Activated T-helper 1 cell treated with anti-CD3 and anti-CD28 coated beads, Interleukin-12 subunit alpha, Interleukin-12 subunit beta, Interleukin-2, Interleukin-4 antibody, amounts not matched to agents 30 ng/mL and 10 ng/mL and 1 ng/mL, durations not matched to agents 14 hours and 24 hours and 36 hours (primary cell): ENCODE results near the gene IRF8. TPM values are rescaled to one million over a fixed set of nuclear protein-coding genes. Genes with fewer than 3 reads are reported as not detected.

ENCODE experiments used
- DNase-seq: peaks from one replicate; pipeline ENCODE4 v3.0.0; 2021; ENCODE audit warnings: low spot score
- H3K27ac Mint-ChIP-seq: one replicate; pipeline ENCODE4 v1.8.0; 2021; ENCODE audit warnings: mild to moderate bottlenecking, mixed read lengths
- H3K27me3 Mint-ChIP-seq: one replicate; pipeline ENCODE4 v1.8.0; 2022; ENCODE audit warnings: mild to moderate bottlenecking, moderate library complexity, mixed read lengths; ENCODE audit not compliant: insufficient read depth
- H3K36me3 Mint-ChIP-seq: one replicate; pipeline ENCODE4 v1.8.0; 2021; ENCODE audit warnings: low read depth, mixed read lengths
- H3K4me1 Mint-ChIP-seq: one replicate; pipeline ENCODE4 v1.8.0; 2021; ENCODE audit warnings: low read depth, mixed read lengths
- H3K4me3 Mint-ChIP-seq: one replicate; pipeline ENCODE4 v1.8.0; 2021; ENCODE audit warnings: mild to moderate bottlenecking, moderate library complexity, mixed read lengths
- H3K9me3 Mint-ChIP-seq: one replicate; pipeline ENCODE4 v1.8.0; 2021; ENCODE audit warnings: mixed read lengths
- intact Hi-C: fragments of 100-400 bp; cut with micrococcal nuclease; formaldehyde crosslinking; loops from one replicate; pipeline ENCODE4 v1.15.1; 2024
- total RNA-seq: library from RNA; stranded (reverse); gene quantifications from 2 replicates; pipeline ENCODE4 v1.2.3, GENCODE V29; 2022

Gene IRF8
- total RNA-seq, 1 donor from 2014 or later, result 158 TPM

DNA sequence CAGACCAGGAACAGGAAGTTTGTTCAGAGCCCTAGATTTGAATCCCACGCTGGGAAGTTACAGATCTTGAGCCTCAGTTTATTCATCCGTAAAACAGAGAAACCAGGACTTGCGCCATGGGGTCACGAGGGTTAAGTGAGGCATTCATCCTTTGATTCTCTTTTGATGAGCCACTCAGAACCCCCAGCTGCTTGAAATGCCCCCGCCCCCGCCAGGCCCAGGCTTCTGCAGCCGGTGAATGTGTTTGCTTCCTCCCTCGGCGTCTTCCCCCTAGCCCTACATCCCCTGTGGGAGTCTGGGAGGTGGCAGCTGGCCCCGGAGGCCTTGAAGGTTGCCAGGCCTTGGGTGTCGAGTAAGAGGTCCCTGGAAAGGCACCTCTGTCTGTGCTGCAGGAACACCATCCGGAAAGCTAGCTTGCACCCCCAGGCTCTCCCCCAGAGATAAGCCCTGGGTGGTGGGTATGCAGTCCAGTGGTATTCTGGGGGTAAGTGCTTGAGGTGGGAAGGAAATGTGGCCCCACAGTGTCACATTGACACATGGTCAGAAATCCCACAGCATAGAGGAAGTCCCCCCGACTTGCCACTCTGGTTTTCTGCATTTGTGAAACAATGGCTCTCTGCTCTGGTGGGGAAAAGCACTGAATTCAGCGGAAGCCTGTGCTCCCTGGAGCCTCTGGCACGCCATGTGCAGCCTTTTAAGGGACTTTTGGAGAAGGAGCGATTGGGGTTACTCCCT lies 14.9 kb downstream of the IRF8 start:
- H3K27me3 Mint-ChIP-seq, result peaks cover 2% of the 10 kb centered on the region
- no peaks in the 10 kb centered on the region for H3K9me3 Mint-ChIP-seq
- no peak overlapping the region for H3K4me3 Mint-ChIP-seq
- H3K4me1 Mint-ChIP-seq, result peaks cover 13% of the 10 kb centered on the region
- intact Hi-C loops, result no loop called here
- peaks cover 56% of the 10 kb centered on the region for H3K36me3 Mint-ChIP-seq
- DNase-seq, result no peak
- no peak overlapping the region for H3K27ac Mint-ChIP-seq

DNA sequence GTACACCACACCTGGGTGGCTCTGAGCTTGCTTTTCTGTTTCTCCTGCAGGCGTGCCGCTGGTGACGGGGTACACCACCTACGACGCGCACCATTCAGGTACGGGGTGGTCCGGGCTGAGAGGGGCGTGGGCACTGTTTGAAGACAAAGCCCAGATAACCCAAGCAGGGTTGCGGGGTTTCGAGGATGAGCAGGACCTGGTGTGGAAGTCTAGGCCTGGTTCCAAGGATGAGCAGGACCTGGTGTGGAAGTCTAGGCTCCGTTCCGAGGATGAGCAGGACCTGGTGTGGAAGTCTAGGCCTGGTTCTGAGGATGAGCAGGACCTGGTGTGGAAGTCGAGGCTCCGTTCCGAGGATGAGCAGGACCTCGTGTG lies 15.4 kb downstream of the IRF8 start:
- no peak overlapping the region for H3K27ac Mint-ChIP-seq
- H3K36me3 Mint-ChIP-seq, result peaks cover 56% of the 10 kb centered on the region
- intact Hi-C loops, result no loop called here
- peaks cover 2% of the 10 kb centered on the region for H3K27me3 Mint-ChIP-seq
- peaks cover 11% of the 10 kb centered on the region for H3K4me1 Mint-ChIP-seq
- no peak for DNase-seq
- H3K9me3 Mint-ChIP-seq, result no peaks in the 10 kb centered on the region
- H3K4me3 Mint-ChIP-seq, result no peak overlapping the region

GRCh38 chr16:85915125-85915845 lies 16.3 kb downstream of the IRF8 start:
- H3K9me3 Mint-ChIP-seq, result no peaks in the 10 kb centered on the region
- no peak for DNase-seq
- H3K4me3 Mint-ChIP-seq, result no peak overlapping the region
- peaks cover 11% of the 10 kb centered on the region for H3K4me1 Mint-ChIP-seq
- H3K27me3 Mint-ChIP-seq, result peaks cover 2% of the 10 kb centered on the region
- H3K36me3 Mint-ChIP-seq, result peaks cover 53% of the 10 kb centered on the region
- H3K27ac Mint-ChIP-seq, result no peak overlapping the region
- intact Hi-C loops, result no loop called here

GRCh38 chr16:85916141-85916890 lies 17.4 kb downstream of the IRF8 start:
- no peak overlapping the region for H3K4me3 Mint-ChIP-seq
- peaks cover 2% of the 10 kb centered on the region for H3K27me3 Mint-ChIP-seq
- intact Hi-C loops, result no loop called here
- H3K27ac Mint-ChIP-seq, result no peak overlapping the region
- H3K4me1 Mint-ChIP-seq, result peaks cover 14% of the 10 kb centered on the region
- H3K36me3 Mint-ChIP-seq, result peaks cover 53% of the 10 kb centered on the region
- H3K9me3 Mint-ChIP-seq, result no peaks in the 10 kb centered on the region
- DNase-seq, result no peak

DNA sequence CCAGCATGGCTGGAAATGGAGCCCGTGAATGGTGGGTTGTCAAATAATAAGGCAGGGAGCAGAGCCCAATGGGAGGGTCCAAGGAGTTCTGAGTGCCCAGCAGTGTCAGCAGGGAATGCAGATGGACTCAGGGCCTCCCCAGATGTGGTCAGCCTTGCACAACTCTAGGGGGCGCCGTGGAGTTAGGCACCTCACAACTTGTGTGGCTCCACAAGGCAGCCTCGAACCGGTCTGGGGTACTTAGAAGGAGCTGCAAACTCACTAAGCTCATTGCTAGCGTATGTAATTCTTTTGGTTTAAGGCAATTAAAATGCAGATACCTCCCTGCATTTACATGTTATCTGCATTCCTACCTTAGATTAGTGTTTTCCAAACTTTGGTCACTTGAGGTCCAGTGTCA lies 18.1 kb downstream of the IRF8 start:
- Mint-ChIP-seq H3K4me1 (peaks cover 14% of the 10 kb centered on the region), H3K27ac (no peak overlapping the region), H3K9me3 (no peaks in the 10 kb centered on the region), H3K36me3 (peaks cover 52% of the 10 kb centered on the region), H3K27me3 (peaks cover 2% of the 10 kb centered on the region), H3K4me3 (no peak overlapping the region)
- no peak for DNase-seq
- intact Hi-C loops, result no loop called here

GRCh38 chr16:85917959-85918358 lies 19.0 kb downstream of the IRF8 start:
- intact Hi-C loops, result no loop called here
- Mint-ChIP-seq H3K9me3 (no peaks in the 10 kb centered on the region), H3K36me3 (peaks cover 49% of the 10 kb centered on the region), H3K27ac (no peak overlapping the region), H3K4me1 (peaks cover 11% of the 10 kb centered on the region), H3K27me3 (peaks cover 2% of the 10 kb centered on the region), H3K4me3 (no peak overlapping the region)
- DNase-seq, result no peak

DNA sequence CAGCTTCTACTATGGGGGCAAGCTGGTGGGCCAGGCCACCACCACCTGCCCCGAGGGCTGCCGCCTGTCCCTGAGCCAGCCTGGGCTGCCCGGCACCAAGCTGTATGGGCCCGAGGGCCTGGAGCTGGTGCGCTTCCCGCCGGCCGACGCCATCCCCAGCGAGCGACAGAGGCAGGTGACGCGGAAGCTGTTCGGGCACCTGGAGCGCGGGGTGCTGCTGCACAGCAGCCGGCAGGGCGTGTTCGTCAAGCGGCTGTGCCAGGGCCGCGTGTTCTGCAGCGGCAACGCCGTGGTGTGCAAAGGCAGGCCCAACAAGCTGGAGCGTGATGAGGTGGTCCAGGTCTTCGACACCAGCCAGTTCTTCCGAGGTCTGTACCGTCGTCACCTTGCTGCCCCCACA lies 19.5 kb downstream of the IRF8 start:
- Mint-ChIP-seq H3K4me3 (no peak overlapping the region), H3K4me1 (peaks cover 11% of the 10 kb centered on the region), H3K27me3 (peaks cover 2% of the 10 kb centered on the region), H3K27ac (no peak overlapping the region), H3K9me3 (no peaks in the 10 kb centered on the region), H3K36me3 (peaks cover 49% of the 10 kb centered on the region)
- intact Hi-C loops, result no loop called here
- DNase-seq, result no peak

- intact Hi-C loops, result no loop called here
- H3K27ac Mint-ChIP-seq, result no peak overlapping the region
- H3K27me3 Mint-ChIP-seq, result peaks cover 2% of the 10 kb centered on the region
- H3K4me3 Mint-ChIP-seq, result no peak overlapping the region
- H3K9me3 Mint-ChIP-seq, result no peaks in the 10 kb centered on the region
- peaks cover 19% of the 10 kb centered on the region for H3K4me1 Mint-ChIP-seq
- H3K36me3 Mint-ChIP-seq, result peaks cover 46% of the 10 kb centered on the region
- DNase-seq, result no peak
These were observed 20.6 kb downstream of the IRF8 start for GRCh38 chr16:85919271-85920267.

GRCh38 chr16:85921026-85921425 lies 22.1 kb downstream of the IRF8 start:
- peaks cover 45% of the 10 kb centered on the region for H3K36me3 Mint-ChIP-seq
- H3K9me3 Mint-ChIP-seq, result no peaks in the 10 kb centered on the region
- peaks cover 2% of the 10 kb centered on the region for H3K27me3 Mint-ChIP-seq
- DNase-seq, result no peak
- intact Hi-C loops, result no loop called here
- H3K4me3 Mint-ChIP-seq, result no peak overlapping the region
- peaks cover 29% of the 10 kb centered on the region for H3K4me1 Mint-ChIP-seq
- H3K27ac Mint-ChIP-seq, result peak overlapping the region; percentile 40

- H3K4me3 Mint-ChIP-seq, result no peak overlapping the region
- H3K27ac Mint-ChIP-seq, result peak overlapping the region; percentile 8
- peaks cover 10% of the 10 kb centered on the region for H3K27me3 Mint-ChIP-seq
- H3K4me1 Mint-ChIP-seq, result peaks cover 33% of the 10 kb centered on the region
- H3K9me3 Mint-ChIP-seq, result no peaks in the 10 kb centered on the region
- H3K36me3 Mint-ChIP-seq, result peaks cover 35% of the 10 kb centered on the region
- intact Hi-C loops, result loop anchor here (1.0 kb wide), 1 partner anchor 13 kb away; no protein-coding TSS in a partner anchor
- no peak for DNase-seq
These were observed 24.4 kb downstream of the IRF8 start for GRCh38 chr16:85923153-85924021.

GRCh38 chr16:85924675-85925074 lies 25.7 kb downstream of the IRF8 start:
- Mint-ChIP-seq H3K9me3 (no peaks in the 10 kb centered on the region), H3K27me3 (peaks cover 10% of the 10 kb centered on the region), H3K4me3 (no peak overlapping the region), H3K27ac (peak overlapping the region; percentile 80), H3K4me1 (peaks cover 38% of the 10 kb centered on the region), H3K36me3 (peaks cover 25% of the 10 kb centered on the region)
- DNase-seq, result no peak
- intact Hi-C loops, result loop anchor here (1.0 kb wide), 1 partner anchor 12 kb away; no protein-coding TSS in a partner anchor
